HG03103 (cell line): ENCODE measurements around the gene KCND3.

Experiments used
- ATAC-seq: cut with Tn5 transposase; IDR thresholded peaks from one replicate; pipeline ENCODE4 v1.9.1; 2021; ENCODE audit warnings: low read depth; ENCODE audit not compliant: unreplicated experiment

Gene KCND3

GRCh38 chr1:111988743-111989453, 570 bp downstream of the KCND3 start:
- no peak for ATAC-seq

GRCh38 chr1:111988377-111988742, 1.1 kb downstream of the KCND3 start:
- no peak for ATAC-seq

GRCh38 chr1:111987502-111987901, 2.0 kb downstream of the KCND3 start:
- ATAC-seq: no peak

GRCh38 chr1:111983500-111983899, 6.0 kb downstream of the KCND3 start:
- ATAC-seq: no peak

GRCh38 chr1:111982428-111982827, 7.0 kb downstream of the KCND3 start:
- ATAC-seq: no peak

GRCh38 chr1:111981871-111982270, 7.6 kb downstream of the KCND3 start:
- no peak for ATAC-seq

GRCh38 chr1:111981090-111981489, 8.4 kb downstream of the KCND3 start:
- no peak for ATAC-seq

- ATAC-seq: no peak
These were observed 8.8 kb downstream of the KCND3 start for GRCh38 chr1:111980686-111981085.

GRCh38 chr1:111978695-111979094, 10.8 kb downstream of the KCND3 start:
- ATAC-seq: no peak

GRCh38 chr1:111977378-111977777, 12.1 kb downstream of the KCND3 start:
- no peak for ATAC-seq

- ATAC-seq: no peak
These were observed 12.6 kb downstream of the KCND3 start for GRCh38 chr1:111976842-111977241.

- ATAC-seq: no peak
These were observed 13.1 kb downstream of the KCND3 start for GRCh38 chr1:111976332-111976731.

GRCh38 chr1:111973150-111973790, 16.2 kb downstream of the KCND3 start:
- no peak for ATAC-seq

- no peak for ATAC-seq
These were observed 18.1 kb downstream of the KCND3 start for GRCh38 chr1:111971396-111971795.

GRCh38 chr1:111968511-111968910, 21.0 kb downstream of the KCND3 start:
- no peak for ATAC-seq

- ATAC-seq: no peak
These were observed 21.6 kb downstream of the KCND3 start for GRCh38 chr1:111967886-111968285.

- ATAC-seq: no peak
These were observed 22.3 kb downstream of the KCND3 start for GRCh38 chr1:111967067-111967690.

GRCh38 chr1:111965781-111966443, 23.6 kb downstream of the KCND3 start:
- ATAC-seq: no peak

- no peak for ATAC-seq
These were observed 25.3 kb downstream of the KCND3 start for GRCh38 chr1:111963985-111964738.

GRCh38 chr1:111961773-111962565, 27.5 kb downstream of the KCND3 start:
- no peak for ATAC-seq
